ENCODE results near the gene SHISA7.

Gene SHISA7

GRCh38 chr19:55473225-55474012, 30.3 kb upstream of the SHISA7 start:
- DNase-seq (ENCODE audit: low read depth) = no peak
- no peak overlapping the region for H3K4me3 ChIP-seq (ENCODE audit: low read length)

GRCh38 chr19:55472463-55472862, 29.4 kb upstream of the SHISA7 start:
- TF ChIP-seq CTCF (conservative IDR thresholded peaks at IDR 0.05; ENCODE audit: low read length) = no peak
- peak; percentile 86 for DNase-seq (ENCODE audit: low read depth)
- H3K4me3 ChIP-seq (ENCODE audit: low read length) = no peak overlapping the region

More at GRCh38 chr19:55473225-55474012, 30.3 kb upstream of the SHISA7 start:
- no peak for TF ChIP-seq CTCF (conservative IDR thresholded peaks at IDR 0.05; ENCODE audit: low read length)

GRCh38 chr19:55471266-55471665, 28.2 kb upstream of the SHISA7 start:
- H3K4me3 ChIP-seq (ENCODE audit: low read length) = no peak overlapping the region
- TF ChIP-seq CTCF (conservative IDR thresholded peaks at IDR 0.05; ENCODE audit: low read length) = no peak
- no peak for DNase-seq (ENCODE audit: low read depth)

GRCh38 chr19:55468054-55468393, 24.9 kb upstream of the SHISA7 start:
- no peak for TF ChIP-seq CTCF (conservative IDR thresholded peaks at IDR 0.05; ENCODE audit: low read length)
- DNase-seq (ENCODE audit: low read depth) = no peak
- H3K4me3 ChIP-seq (ENCODE audit: low read length) = no peak overlapping the region

GRCh38 chr19:55467236-55468053, 24.3 kb upstream of the SHISA7 start:
- peak; percentile 63 for TF ChIP-seq CTCF (conservative IDR thresholded peaks at IDR 0.05; ENCODE audit: low read length)
- peak; percentile 86 for DNase-seq (ENCODE audit: low read depth)
- no peak overlapping the region for H3K4me3 ChIP-seq (ENCODE audit: low read length)

- no peak overlapping the region for H3K4me3 ChIP-seq (ENCODE audit: low read length)
- TF ChIP-seq CTCF (conservative IDR thresholded peaks at IDR 0.05; ENCODE audit: low read length) = no peak
- no peak for DNase-seq (ENCODE audit: low read depth)
These were observed 23.1 kb upstream of the SHISA7 start for GRCh38 chr19:55466241-55466614.
